ENCODE results near the gene CPHXL2.

CPHXL2 gene

DNA sequence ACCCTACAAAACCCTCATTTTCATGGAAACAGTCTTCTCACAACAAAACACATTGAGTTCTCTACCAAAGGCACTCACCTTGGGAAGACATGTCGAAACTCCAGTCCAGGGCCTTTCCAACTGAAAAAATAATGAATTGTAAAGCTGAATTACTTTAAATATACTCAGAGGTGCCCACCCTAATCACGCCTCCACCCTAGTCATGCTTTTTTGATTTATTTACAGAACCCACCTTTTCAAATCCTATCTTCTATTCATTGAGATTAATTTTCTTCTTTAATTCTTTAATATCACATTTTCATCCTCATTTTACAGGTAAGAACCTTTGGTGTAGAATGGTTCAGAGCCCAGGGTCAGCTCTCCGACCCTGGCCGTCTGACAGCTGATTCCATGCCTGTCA lies at the start of gene CPHXL2:
CPHXL2 (minus strand) TSS at position 101 of the 400 bp plus-strand sequence; CDS start at position 91, 10 bp downstream.
- H3K27ac Mint-ChIP-seq: no peak within 1 kb of the TSS

DNA sequence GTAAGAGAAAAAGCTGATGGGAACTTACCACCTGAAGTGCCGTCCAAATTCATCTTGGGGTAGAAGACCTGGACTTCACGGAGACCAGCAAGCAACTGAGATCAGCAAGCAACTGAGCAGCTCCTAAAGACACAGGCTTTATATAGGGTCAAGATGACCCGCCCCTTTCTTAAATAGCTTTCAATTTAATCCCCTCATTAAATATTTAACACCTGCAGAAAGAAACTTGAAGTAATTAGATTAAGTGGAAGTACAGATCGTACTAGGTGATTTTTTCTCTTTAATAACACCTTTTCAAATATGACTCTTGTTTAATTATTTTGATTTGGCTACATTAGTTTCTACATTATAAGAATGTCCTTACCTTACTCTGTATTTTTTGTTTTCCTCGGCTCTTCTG lies 49.6 kb upstream of the CPHXL2 start, which contains the start of gene CPHXL:
CPHXL (minus strand) TSS at position 101 of the 400 bp plus-strand sequence; CDS start at position 53, 48 bp downstream.
- Mint-ChIP-seq H3K4me1 (ENCODE audit: low read depth) (no peaks in the 10 kb centered on the region), H3K4me3 (no peak within 1 kb of the TSS), H3K27me3 (no peaks in the 10 kb centered on the region), H3K27ac (no peak within 1 kb of the TSS), H3K36me3 (ENCODE audit: low read depth) (no peaks in the 10 kb centered on the region), H3K9me3 (no peaks in the 10 kb centered on the region)
- no peak for DNase-seq

More for the DNA sequence above, at the start of gene CPHXL2:
- no peaks in the 10 kb centered on the region for H3K9me3 Mint-ChIP-seq
- H3K4me3 Mint-ChIP-seq: no peak within 1 kb of the TSS
- H3K4me1 Mint-ChIP-seq (ENCODE audit: low read depth): no peaks in the 10 kb centered on the region
- no peaks in the 10 kb centered on the region for H3K27me3 Mint-ChIP-seq
- H3K36me3 Mint-ChIP-seq (ENCODE audit: low read depth): no peaks in the 10 kb centered on the region
- DNase-seq: no peak

DNA sequence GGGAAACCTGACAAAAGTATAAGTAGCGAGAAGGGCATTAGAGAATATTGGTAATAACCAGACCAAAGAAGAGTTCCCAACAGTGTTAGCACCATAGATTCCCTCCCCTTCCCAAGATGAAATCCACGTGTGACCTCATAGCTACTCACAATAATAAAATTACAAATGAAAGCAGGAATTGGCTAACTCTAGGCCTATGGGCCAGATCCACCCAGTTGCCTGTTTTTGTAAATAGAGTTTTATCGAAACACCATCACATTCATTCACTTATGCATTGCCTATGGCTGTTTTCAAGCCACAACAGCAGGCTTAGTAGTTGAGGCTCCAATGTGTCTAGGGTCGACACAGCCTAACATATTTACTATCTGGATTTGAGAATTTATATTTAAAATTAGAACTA lies 41.6 kb upstream of the CPHXL2 start:
- H3K27me3 Mint-ChIP-seq: peaks cover 27% of the 10 kb centered on the region
- H3K36me3 Mint-ChIP-seq (ENCODE audit: low read depth): no peaks in the 10 kb centered on the region
- peaks cover 8% of the 10 kb centered on the region for H3K9me3 Mint-ChIP-seq
- DNase-seq: no peak
- no peak overlapping the region for H3K27ac Mint-ChIP-seq
- no peak overlapping the region for H3K4me3 Mint-ChIP-seq
- no peaks in the 10 kb centered on the region for H3K4me1 Mint-ChIP-seq (ENCODE audit: low read depth)

DNA sequence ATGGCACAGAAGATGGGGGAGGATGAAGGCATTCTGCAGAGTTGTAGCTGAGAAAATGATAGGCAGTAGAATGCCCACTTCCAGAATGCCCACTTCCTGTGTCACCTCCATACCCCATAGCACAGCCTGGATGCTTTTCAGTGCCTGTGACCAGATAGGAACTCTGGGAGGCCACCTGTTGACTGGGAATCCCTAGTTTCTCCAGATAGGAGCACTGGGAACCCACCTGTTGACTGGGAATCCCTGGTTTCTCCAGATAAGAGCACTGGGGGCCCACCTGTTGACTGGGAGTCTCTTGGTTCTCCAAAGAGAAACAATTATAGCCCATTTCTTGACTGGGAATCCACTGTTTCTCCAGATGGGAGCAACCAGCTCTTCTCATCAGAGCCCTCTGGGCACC lies 37.9 kb upstream of the CPHXL2 start:
- peaks cover 2% of the 10 kb centered on the region for H3K36me3 Mint-ChIP-seq (ENCODE audit: low read depth)
- peaks cover 15% of the 10 kb centered on the region for H3K9me3 Mint-ChIP-seq
- no peaks in the 10 kb centered on the region for H3K4me1 Mint-ChIP-seq (ENCODE audit: low read depth)
- H3K27me3 Mint-ChIP-seq: peaks cover 22% of the 10 kb centered on the region
- DNase-seq: no peak
- H3K4me3 Mint-ChIP-seq: no peak overlapping the region
- no peak overlapping the region for H3K27ac Mint-ChIP-seq

DNA sequence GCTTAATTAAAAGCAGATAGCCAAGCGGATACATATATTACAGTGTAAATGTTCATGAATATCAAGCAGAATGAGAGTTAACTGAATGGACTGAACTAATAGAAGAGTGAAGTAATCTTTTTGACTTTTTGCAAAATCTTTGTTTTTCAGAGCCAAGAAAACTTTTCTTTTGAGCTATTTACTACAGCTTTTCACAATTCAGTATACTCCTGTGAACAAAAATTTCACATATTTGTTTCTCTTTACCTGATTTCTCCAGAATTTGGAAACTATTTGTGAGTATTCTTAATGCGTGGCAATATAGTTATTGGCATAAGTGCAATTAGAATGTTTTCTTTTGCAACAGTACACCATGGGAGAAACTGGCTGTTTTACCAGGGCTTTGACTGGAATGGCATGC lies 33.5 kb upstream of the CPHXL2 start:
- Mint-ChIP-seq H3K36me3 (ENCODE audit: low read depth) (peaks cover 2% of the 10 kb centered on the region), H3K9me3 (peaks cover 16% of the 10 kb centered on the region), H3K4me3 (no peak overlapping the region), H3K27me3 (peaks cover 7% of the 10 kb centered on the region), H3K4me1 (ENCODE audit: low read depth) (no peaks in the 10 kb centered on the region), H3K27ac (no peak overlapping the region)
- DNase-seq: no peak

DNA sequence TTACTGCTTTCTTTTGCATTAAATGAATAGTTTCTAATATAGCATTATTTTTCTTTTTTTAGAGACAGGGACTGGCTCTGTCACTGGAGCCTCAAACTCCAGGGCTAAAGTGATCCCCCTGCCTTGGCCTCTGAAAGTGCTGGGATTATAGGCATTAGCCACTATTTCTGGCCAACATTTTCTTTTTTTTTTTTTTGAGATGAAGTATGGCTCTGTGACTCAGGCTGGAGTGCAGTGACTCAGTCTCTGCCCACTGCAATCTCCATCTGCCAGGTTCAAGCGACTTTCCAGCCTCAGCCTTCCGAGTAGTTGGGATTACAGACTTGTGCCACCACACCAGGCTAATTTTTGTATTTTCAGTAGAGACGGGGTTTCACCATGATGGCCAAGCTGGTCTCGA lies 26.5 kb upstream of the CPHXL2 start:
- H3K36me3 Mint-ChIP-seq (ENCODE audit: low read depth): no peaks in the 10 kb centered on the region
- H3K27me3 Mint-ChIP-seq: peaks cover 5% of the 10 kb centered on the region
- H3K27ac Mint-ChIP-seq: no peak overlapping the region
- no peaks in the 10 kb centered on the region for H3K4me1 Mint-ChIP-seq (ENCODE audit: low read depth)
- DNase-seq: no peak
- no peaks in the 10 kb centered on the region for H3K9me3 Mint-ChIP-seq
- no peak overlapping the region for H3K4me3 Mint-ChIP-seq

DNA sequence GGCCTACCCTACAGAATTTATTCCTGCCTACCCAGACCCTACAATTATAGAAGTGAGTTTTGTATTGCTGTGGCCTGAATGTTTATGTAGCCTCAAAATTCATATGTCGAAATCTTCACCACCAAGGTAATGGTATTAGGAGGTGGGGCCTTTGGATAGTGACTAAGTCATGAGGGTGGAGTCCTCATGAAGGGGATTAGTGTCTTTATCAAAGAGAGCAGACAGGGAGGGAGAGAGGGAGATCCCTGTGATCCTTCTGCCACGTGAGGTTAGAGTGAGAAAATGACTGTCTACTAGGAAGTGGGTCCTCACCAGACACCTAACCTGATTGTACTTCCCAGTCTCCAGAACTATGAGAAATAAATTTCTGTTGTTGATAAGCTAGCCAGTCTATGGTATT lies 25.4 kb upstream of the CPHXL2 start:
- H3K9me3 Mint-ChIP-seq: no peaks in the 10 kb centered on the region
- no peaks in the 10 kb centered on the region for H3K36me3 Mint-ChIP-seq (ENCODE audit: low read depth)
- no peak overlapping the region for H3K4me3 Mint-ChIP-seq
- no peak overlapping the region for H3K27ac Mint-ChIP-seq
- H3K4me1 Mint-ChIP-seq (ENCODE audit: low read depth): no peaks in the 10 kb centered on the region
- DNase-seq: no peak
- H3K27me3 Mint-ChIP-seq: peaks cover 5% of the 10 kb centered on the region

DNA sequence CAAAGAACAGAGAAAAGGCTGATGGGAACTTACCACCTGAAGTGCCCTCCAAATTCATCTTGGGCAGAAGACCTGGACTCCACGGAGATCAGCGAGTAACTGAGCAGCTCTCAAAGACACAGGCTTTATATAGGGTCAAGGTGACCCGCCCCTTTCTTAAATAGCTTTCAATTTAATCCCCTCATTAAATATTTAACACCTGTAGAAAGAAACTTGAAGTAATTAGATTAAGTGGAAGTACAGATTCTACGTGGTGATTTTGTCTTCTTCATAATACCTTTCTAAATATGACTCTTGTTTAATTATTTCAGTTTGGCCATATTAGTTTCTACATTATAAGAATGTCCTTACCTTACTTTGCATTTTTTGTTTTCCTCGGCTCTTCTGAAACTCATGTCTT lies 24.6 kb upstream of the CPHXL2 start, which contains the start of gene DUXB:
DUXB (minus strand) TSS at position 101 of the 400 bp plus-strand sequence; CDS start at position 58, 43 bp downstream.
- Mint-ChIP-seq H3K4me3 (no peak within 1 kb of the TSS), H3K9me3 (no peaks in the 10 kb centered on the region), H3K27me3 (peaks cover 5% of the 10 kb centered on the region), H3K27ac (no peak within 1 kb of the TSS), H3K36me3 (ENCODE audit: low read depth) (no peaks in the 10 kb centered on the region), H3K4me1 (ENCODE audit: low read depth) (no peaks in the 10 kb centered on the region)
- DNase-seq: no peak

DNA sequence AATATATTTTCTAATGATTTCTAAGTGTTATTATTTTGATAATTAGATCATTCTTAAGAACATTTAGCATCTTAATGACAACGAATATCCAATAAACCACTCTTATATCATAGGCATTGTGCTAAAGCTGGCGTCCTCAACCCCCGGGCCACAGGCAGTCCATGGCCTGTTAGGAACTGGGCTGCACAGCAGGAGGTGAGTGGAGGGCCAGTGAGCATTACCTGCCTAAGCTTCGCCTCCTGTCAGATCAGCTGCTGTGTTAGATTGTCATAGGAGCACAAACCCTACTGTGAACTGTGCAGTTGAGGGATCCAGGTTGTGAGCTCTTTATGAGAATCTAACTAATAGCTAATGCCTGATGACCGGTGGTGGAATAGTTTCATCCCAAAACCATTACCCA lies 20.8 kb upstream of the CPHXL2 start:
- no peak overlapping the region for H3K4me3 Mint-ChIP-seq
- H3K36me3 Mint-ChIP-seq (ENCODE audit: low read depth): no peaks in the 10 kb centered on the region
- no peak overlapping the region for H3K27ac Mint-ChIP-seq
- no peaks in the 10 kb centered on the region for H3K4me1 Mint-ChIP-seq (ENCODE audit: low read depth)
- H3K9me3 Mint-ChIP-seq: no peaks in the 10 kb centered on the region
- no peak for DNase-seq
- no peaks in the 10 kb centered on the region for H3K27me3 Mint-ChIP-seq

DNA sequence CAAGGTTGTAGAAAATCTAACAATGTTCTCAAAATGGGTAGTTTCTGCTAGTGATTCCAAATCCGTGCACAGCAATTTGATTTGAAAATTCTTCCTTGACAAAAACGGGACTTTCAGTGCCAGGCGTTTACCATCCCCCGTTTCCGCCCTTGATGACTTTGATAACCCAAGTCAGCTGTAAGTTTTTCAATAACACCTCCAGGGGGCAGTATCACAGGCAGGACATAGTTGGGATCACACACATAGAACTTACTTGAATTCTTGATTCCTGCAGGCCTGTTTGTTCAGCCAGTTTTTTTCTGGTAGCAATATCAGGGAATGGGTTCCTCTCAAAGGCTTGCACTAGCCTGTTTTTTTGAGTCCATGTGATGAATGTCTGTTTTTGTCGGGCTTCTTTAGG lies 18.9 kb upstream of the CPHXL2 start:
- no peak overlapping the region for H3K4me3 Mint-ChIP-seq
- no peaks in the 10 kb centered on the region for H3K9me3 Mint-ChIP-seq
- no peak overlapping the region for H3K27ac Mint-ChIP-seq
- H3K36me3 Mint-ChIP-seq (ENCODE audit: low read depth): no peaks in the 10 kb centered on the region
- no peaks in the 10 kb centered on the region for H3K27me3 Mint-ChIP-seq
- no peaks in the 10 kb centered on the region for H3K4me1 Mint-ChIP-seq (ENCODE audit: low read depth)
- no peak for DNase-seq

DNA sequence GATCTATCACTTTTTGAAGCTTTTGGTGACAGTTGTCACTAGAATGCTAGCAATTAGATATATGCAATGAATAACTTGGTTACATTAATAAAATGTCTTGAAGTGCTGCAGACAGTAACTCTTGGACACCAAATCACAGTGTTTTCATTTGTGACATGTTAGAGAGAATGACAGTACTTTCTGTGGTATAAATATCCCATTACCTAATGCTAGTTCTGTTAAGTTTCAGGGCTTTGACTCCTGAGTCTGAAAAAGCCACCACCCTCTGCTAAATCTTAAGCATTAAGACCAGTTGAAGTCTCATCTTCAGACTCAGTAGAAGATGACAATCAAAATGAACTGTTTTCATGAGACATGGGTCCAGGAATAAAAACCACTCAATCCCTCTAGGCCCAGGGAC lies 10.6 kb upstream of the CPHXL2 start:
- Mint-ChIP-seq H3K27ac (no peak overlapping the region), H3K27me3 (no peaks in the 10 kb centered on the region), H3K9me3 (no peaks in the 10 kb centered on the region)

DNA sequence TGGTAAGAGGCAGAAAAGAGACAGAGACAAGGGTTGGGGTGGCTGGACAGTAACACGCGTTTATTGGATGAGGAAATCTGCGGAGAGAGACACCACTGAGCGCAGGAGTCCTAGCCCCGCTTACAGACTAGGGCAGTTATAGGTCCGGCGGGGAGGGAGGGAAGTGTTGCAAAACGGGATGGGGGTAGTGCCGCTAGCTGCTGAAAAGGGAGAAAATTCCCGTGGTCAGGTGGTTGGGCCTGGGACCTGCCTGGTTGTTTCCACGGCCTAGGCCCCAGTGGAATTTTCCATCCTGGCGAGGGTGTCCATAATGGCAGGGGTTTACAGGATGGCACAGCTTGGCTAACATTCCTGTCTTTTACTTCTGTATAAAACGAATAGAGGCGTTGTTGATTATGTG lies 5.5 kb upstream of the CPHXL2 start:
- Mint-ChIP-seq H3K4me3 (no peak overlapping the region), H3K27ac (no peak overlapping the region), H3K9me3 (no peaks in the 10 kb centered on the region), H3K36me3 (ENCODE audit: low read depth) (no peaks in the 10 kb centered on the region), H3K4me1 (ENCODE audit: low read depth) (no peaks in the 10 kb centered on the region), H3K27me3 (no peaks in the 10 kb centered on the region)
- DNase-seq: no peak

More for the DNA sequence above, 10.6 kb upstream of the CPHXL2 start:
- DNase-seq: no peak
- no peaks in the 10 kb centered on the region for H3K4me1 Mint-ChIP-seq (ENCODE audit: low read depth)
- no peak overlapping the region for H3K4me3 Mint-ChIP-seq
- H3K36me3 Mint-ChIP-seq (ENCODE audit: low read depth): no peaks in the 10 kb centered on the region

DNA sequence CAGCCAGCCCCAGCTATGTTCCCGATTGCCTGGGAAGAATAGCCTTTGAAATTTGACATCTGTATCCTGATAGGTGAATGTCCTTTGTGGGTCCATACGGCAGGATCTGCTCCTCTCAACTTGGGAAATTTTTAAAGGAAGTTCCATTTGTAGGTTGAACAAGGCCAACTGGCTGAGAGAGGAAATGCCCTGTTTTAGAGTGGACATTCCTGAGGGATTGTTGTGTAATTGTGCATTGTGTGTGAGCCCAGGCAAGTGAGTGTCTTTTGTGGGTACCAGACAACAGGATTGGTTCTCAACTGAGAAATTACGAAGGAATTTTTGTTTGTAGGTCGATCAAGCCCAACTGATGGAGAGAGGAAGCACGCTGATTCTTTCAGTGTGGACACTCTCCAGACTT lies 2.6 kb upstream of the CPHXL2 start:
- DNase-seq: no peak
- no peaks in the 10 kb centered on the region for H3K36me3 Mint-ChIP-seq (ENCODE audit: low read depth)
- no peaks in the 10 kb centered on the region for H3K27me3 Mint-ChIP-seq
- no peak overlapping the region for H3K27ac Mint-ChIP-seq
- no peak overlapping the region for H3K4me3 Mint-ChIP-seq
- H3K4me1 Mint-ChIP-seq (ENCODE audit: low read depth): no peaks in the 10 kb centered on the region
- no peaks in the 10 kb centered on the region for H3K9me3 Mint-ChIP-seq

DNA sequence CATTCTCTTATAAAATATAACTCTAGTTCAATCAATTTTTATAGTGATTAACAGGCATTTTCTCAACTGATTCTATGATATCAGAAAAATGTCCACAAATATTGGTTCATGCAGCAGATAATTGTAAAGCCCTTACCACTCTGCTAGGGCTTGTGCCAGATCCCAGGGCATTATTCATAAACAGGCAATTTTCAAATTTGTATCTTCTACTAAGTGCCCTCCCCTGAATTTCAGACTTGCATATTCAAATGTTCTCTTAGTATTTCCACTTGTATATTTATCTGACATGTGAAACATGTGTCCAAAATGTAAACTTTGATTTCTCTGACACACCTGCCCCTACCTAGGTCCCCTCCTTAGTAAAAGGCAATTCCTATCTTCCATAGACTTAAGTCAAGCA lies 9.3 kb downstream of the CPHXL2 start:
- H3K4me3 Mint-ChIP-seq: no peak overlapping the region
- no peaks in the 10 kb centered on the region for H3K9me3 Mint-ChIP-seq
- no peaks in the 10 kb centered on the region for H3K27me3 Mint-ChIP-seq
- H3K27ac Mint-ChIP-seq: no peak overlapping the region
- no peaks in the 10 kb centered on the region for H3K36me3 Mint-ChIP-seq (ENCODE audit: low read depth)
- DNase-seq: no peak
- no peaks in the 10 kb centered on the region for H3K4me1 Mint-ChIP-seq (ENCODE audit: low read depth)

DNA sequence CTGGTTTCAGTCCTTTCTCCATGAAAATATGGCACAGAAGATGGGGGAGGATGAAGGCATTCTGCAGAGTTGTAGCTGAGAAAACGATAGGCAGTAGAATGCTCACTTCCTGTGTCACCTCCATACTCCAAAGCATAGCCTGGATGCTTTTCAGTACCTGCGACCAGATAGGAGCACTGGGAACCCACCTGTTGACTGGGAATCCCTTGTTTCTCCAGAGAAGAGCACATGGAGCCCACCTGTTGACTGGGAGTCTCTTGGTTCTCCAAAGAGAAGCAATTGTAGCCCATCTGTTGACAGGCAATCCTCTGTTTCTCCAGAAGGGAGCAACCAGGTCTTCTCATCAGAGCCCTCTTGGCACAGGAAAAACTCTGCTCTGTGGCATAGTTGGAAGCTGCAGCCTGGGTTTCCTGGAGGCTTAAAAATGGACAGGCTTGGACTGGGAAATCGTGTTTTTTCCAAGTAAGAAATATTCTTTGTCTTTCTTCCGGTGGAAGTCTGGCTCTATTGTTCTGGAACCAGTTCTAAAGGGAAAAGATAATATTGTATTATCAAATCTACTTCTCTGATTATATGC lies 16.0 kb downstream of the CPHXL2 start:
- H3K4me3 Mint-ChIP-seq: no peak overlapping the region

DNA sequence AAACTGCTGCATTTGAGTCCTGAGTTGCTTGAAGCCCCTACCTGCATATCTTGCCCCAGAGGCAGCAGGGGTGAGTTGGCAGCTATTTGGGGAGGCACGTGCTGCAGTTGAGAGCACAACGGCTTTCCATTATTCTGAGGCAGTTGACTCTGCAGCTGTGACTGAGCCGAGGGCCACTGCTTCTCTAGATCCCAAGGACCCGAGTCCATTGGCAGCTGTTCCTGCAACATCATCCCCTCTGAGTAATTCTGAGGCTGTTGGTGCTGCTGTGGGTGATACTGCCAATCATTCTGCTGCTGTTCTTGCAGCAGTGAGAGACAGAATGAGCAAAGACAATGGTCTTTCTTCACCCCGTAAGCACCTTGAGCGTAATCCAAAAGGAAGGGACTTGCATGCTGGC lies 16.5 kb downstream of the CPHXL2 start:
- H3K4me3 Mint-ChIP-seq: no peak overlapping the region
- no peaks in the 10 kb centered on the region for H3K27me3 Mint-ChIP-seq
- no peak for DNase-seq
- peaks cover 5% of the 10 kb centered on the region for H3K4me1 Mint-ChIP-seq (ENCODE audit: low read depth)
- peak overlapping the region; percentile 40 for H3K27ac Mint-ChIP-seq
- H3K9me3 Mint-ChIP-seq: no peaks in the 10 kb centered on the region
- H3K36me3 Mint-ChIP-seq (ENCODE audit: low read depth): peaks cover 60% of the 10 kb centered on the region

More for the DNA sequence above, 16.0 kb downstream of the CPHXL2 start:
- Mint-ChIP-seq H3K36me3 (ENCODE audit: low read depth) (peaks cover 55% of the 10 kb centered on the region), H3K4me1 (ENCODE audit: low read depth) (peaks cover 5% of the 10 kb centered on the region), H3K27me3 (no peaks in the 10 kb centered on the region), H3K27ac (peak overlapping the region; percentile 40), H3K9me3 (no peaks in the 10 kb centered on the region)
- no peak for DNase-seq

Data from activated T-cell treated with anti-CD3 and anti-CD28 coated beads, Interleukin-2, amount 50 U/mL, for 24 hours (primary cell).